NCI-H345 treated with DMSO at 0.1 percent for 48 hours (cell line): ENCODE results near the gene CLEC2A.

Experiments
- DNase-seq: peaks from one replicate; lab custom pipeline; 2025; ENCODE audit not compliant: unreplicated experiment; lab: John Stamatoyannopoulos, UW

Gene CLEC2A

DNA sequence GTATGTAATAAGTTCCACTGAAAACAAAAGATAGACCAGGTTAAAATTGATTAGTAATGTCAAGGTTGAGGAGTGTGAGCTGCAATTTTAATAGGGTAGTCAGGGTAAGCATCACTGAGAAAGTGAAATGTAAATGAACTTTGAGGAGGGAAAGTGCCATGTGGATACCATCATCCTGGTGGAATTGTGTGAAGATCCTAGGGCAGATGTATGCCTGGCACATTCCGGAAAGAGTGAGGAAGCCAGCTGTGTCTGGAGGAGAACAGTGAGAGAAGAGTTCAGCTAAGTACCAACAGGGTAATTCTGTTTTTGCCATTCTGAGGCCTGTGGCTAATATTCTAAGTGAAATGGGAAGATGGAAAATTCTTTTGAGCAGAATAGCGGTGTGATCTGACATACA lies 2.9 kb upstream of the CLEC2A start:
- DNase-seq: no peak

DNA sequence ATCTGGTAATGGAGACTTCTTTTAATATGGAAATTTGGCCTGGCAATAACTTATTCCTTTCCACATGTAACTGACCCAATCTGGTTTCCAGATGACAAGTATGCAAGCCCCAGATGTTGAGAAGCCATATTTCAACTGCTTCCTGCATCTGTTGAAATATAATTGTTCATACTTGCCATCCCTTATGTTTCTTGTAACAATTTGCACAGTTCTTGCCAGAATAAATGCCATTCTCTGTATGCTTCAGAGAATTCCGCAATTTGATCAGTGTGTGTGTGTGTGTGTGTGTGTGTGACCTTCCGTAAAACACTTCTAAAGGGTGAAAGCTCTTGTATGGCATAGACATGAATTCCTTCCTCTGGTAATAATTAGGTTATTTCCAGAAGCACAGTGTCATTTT lies 1.8 kb upstream of the CLEC2A start:
- DNase-seq: no peak

DNA sequence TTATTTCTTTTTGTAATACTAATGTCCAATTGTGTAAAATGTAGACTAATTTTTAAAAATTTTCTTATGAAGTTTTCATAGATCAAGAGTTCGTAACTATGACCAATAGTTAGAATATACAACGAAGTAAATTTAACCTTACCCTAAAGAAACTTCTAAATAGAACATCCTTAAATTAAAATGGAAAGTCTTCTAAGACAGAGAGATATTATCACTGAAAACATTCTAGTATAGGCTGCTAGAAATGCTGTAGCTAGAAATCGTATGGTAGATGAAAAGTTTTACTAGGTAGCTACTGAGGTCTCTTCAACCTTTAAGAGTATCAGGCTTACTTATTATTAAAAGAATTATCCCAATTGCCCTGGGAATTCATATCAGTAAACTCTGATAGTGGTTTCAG lies 925 bp downstream of the CLEC2A start:
- no peak for DNase-seq

DNA sequence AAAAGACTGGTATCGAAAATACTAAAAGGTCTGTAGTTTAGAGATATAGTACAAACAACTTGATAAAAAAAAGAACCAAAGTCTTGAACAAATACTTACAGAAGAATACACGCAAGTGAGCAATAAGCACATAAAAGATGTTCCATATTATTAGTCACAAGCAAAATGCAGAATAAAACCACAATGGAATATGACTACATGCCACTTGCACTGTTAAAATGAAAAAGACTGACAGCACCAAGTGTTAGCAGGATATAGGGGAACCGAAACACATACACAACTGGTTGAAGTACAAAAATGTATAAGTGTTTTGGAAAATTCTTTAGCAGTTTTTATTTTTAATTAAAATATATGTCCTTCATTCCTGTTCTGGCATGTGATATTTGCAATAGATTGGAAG lies 3.6 kb downstream of the CLEC2A start:
- no peak for DNase-seq

DNA sequence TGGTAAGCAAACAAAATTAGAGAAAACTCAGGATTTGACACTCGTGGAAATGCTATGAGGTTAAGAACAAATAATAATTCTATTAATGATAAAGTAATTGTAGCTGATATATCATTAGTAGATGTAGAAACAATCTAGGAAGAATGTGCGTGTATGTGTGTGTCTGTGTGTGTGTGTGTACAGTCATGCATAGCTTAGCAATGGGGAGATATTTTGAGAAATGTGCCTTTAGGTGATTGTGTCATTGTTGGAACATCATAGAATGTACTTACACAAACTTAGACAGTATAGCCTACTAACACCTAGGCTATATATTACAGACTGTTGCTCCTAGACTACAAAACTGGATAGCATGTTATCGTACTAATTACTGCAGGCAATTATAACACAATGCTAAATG lies 5.3 kb downstream of the CLEC2A start:
- no peak for DNase-seq

DNA sequence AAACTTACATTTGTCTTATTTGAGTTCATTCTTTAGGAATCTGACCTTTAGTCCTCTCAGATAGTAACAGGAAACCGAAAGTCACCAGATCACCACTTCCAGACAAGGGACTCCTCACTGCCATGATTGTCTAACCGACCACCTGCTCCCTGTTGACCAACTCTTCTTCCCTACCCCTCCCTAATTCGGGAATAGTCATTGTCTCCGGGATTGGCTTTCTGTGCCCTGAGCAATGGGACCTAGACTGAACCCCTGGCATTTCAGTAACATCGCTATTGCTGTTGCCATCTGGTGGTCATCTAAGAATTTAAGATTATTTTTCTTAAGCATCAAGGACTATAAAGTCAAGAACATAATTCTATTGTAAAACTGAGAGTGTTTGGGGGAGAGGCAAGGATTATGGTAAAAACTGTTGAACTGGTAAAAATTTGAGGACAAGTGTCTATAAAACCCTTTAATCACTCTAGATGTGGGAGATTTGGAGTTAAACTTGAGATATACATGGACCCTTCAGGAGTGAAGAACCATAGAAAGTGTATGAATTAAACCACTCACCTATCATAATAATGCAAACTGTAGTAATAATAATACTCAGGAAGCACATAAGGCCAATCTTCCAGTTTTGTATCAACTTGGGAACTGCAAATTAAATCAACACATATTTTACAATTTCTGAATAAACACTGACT lies 6.3 kb downstream of the CLEC2A start:
- DNase-seq: peak; percentile 2

DNA sequence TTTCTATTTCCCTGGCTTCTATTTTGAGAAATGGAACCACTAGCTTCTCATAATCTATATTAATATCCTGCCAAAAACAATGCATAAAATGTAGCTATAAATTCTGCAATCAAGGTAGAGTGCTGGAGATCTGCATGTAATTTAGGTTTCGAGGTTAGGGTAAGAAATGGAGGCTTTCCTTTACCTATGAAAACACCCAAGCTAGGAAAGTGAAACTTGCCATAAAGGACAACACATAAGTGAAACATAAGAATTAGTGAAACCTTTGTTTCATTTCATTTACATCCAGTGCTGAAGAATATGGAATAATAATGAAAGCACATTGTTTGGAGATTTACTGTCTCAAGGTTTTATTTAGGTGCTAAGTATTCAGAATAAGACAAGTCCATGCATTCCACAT lies 9.7 kb downstream of the CLEC2A start:
- DNase-seq: no peak

DNA sequence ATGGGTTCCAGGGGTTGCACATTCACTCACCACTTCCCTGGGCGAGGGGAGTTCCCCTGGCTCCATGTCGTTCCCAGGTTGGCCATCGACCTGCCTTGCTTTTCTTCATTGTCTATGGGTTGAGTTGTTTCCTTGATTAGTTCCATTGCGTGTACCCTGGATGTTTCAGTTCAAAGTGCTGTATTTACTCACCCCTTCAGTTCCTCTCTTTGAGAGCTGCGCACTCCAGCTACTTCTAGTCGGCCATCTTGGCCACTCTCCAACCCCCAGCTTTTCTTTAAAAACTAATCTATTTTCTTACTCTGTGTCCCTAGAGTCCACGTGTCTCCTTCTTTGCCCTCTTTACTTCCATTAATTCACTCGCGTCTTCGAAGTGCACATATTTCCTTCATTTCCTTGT lies 11.7 kb downstream of the CLEC2A start:
- DNase-seq: no peak

DNA sequence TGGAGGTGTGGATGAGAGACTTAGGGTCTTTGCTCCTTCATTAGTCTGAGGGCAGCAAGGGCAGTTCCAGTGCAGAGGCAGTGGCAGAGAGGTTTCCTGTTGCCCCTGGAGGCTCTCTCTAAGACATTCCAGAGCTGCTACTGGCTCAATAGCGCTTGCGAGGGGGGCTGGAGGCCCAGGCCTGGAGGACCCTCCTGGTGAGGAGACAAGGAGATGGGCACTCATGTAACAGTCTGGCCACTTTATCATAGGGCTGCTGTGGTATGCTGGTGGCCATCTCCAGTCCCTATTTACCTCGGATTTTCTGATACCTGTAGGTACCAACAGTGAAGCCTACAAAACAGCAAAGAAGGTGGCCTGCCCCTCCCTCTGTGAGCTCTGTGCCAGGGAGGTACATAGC lies 12.7 kb downstream of the CLEC2A start:
- no peak for DNase-seq

DNA sequence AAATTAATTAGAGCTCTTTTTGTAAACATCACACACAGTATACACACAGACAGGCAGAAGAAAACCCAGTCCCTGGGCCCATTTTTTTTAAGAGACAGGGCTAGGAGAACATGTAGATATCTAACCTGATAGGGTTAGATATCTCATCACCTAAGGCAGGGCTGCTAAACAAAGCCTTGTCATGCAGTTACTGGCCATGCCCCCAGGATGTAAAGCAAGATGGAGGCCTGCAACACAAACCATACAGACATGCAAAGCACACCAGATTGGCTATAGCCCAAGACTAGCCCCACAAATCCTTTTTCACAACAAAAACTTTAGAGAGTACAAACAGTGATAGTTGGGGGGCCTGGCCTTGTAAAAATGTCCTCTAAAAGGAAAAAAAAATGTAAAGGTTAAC lies 20.5 kb downstream of the CLEC2A start:
- no peak for DNase-seq

DNA sequence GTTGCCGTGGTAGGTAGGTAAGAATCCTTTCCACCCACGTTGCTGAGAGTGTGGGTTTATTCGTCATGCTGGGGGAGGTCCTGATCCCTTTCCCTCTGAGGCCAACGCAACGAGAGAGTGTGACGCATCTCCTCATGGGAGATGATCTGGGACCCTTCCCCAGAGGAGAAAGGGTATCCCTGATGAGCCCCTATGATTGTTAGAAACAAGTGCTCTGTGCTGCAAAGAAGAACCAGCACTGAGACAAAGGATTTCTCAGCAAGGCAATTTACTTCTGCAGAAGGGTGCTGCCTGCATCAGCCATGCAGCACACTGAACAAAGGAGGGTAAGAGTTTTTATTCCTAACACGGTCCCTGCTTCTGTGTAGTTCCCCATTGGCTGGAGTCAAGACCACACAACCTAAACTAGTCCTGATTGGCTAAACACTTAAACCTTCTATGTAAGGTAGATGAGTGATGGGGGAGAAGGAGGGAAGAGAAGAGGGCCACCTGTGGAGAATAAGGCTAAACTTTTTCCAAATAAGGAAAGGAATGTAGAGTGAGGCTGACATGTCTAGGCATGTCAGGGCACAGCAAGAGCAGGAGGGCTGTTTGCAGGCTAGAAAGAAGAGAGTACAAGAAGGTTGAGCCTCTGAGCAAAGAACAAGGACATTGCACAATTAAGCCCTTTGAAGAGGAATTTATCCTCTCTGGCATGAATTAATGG lies 21.3 kb downstream of the CLEC2A start:
- DNase-seq: no peak

DNA sequence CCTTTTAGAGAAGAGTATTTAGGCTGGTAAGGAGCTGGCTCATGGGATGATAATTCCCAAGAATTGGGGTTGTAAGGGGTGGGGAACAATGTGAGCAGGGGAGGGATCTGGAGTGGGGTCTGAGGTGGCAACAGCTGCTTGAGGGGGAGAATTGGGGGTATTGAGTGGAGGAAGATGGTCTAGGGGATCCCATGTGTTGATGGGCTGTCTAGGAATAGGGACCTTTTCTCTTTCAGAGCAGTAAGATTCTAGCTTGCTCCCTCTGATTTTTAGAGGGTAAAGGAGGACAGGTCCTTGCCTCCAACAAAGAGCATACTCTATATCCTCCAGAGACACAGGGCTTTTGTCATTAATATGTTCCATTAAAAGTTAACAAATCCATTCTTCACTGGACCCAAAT lies 22.4 kb downstream of the CLEC2A start:
- no peak for DNase-seq

DNA sequence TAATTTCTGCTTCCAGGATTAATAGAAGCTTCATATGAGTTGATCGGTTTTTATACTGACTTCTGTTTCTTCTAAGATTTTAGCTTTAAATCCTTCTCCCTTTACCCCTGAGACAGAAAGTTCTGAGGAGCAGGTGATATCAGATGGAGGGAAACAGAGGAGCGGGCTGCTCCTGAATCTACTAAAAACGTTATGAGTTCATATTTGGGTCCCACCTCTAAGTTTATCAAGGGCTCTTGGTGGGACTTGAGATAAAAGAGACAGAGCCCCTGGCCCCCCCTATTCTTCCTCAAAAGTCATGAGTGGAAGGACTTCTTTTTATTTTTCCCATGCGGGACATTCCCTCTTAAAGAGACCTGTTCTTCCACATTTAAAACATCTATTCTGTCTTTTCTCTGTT lies 23.8 kb downstream of the CLEC2A start:
- DNase-seq: no peak

DNA sequence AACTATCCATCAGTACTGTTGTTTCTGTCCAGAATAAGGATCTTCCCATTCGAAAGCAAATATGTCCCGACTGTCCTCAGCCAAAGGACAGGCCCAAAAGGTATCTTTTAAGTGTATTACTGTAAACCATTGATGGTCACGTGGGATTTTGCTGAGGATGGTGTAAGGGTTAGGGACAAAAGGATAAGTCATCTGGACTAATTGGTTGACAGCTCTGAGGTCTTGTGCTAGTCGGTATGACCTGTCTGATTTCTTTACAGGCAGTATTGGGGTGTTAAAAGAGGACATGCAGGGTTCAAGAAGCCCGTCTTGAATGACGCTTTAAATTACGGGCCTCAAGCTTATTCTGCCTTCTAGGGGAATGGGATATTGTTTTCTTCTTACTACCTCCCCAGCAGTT lies 24.4 kb downstream of the CLEC2A start:
- no peak for DNase-seq

DNA sequence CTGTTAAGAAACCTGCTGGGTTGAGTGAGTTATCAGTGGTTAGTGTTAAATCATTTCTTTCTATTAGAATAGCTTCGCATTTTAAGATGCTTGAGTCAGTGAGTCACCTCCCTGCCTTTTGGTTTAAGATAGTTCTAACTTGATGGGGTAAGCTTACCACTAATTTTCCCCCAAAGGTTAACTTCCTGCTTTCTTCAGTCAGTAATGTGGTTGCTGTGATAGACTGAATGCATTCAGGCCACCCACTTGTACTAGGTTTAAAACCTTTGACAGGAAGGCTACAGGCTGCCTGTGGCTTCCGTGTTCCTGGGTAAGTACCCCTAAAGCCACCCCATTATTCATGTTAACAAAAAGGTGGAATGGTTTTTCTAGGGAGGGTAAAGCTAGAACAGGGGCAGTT lies 25.3 kb downstream of the CLEC2A start:
- no peak for DNase-seq

DNA sequence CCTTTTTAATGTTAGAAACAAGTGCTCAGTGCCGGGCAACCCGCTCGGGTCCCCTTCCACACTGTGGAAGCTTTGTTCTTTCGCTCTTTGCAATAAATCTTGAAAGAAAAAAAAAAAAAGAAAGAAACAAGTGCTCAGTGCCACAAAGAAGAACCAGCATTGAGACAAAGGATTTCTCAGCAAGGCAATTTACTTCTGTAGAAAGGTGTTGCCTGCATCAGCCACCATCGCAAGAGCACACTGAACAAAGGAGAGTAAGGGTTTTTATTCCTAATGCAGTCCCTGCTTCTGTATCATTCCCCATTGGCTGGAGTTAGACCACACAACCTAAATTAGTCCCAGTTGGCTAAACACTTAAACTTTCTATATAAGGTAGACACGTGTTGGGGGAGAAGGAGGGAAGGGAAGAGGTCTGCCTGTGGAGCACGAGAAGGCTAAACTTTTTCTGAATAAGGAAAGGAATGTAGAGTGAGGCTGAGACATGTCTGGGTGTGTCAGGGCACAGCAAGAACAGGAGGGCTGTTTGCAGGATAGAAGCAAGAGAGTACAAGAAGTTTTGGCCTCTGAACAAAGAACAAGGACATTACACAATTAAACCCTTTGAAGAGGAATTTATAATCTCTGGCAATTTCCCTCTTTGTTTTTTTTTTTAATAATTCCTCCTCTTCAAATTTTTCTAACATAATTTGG lies 29.5 kb downstream of the CLEC2A start:
- DNase-seq: no peak

DNA sequence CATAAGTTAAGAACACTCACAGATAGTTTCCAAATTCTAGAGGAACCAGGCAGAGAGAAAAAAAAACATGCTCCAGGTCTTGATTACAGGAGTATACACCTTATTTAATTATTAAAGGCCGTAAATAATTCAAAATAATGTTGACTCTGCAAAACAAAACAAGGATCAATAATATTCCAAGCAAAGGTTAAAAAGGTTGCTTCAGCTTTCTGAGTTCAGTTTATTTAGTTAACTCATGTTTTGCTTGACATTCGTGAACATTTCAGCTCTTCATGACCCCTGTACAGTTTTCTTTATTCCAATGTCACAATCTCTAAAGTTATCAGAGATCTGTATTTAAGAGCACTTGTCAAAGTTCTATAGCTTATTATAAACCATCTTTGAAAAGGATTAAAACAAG lies 31.2 kb downstream of the CLEC2A start:
- DNase-seq: no peak

DNA sequence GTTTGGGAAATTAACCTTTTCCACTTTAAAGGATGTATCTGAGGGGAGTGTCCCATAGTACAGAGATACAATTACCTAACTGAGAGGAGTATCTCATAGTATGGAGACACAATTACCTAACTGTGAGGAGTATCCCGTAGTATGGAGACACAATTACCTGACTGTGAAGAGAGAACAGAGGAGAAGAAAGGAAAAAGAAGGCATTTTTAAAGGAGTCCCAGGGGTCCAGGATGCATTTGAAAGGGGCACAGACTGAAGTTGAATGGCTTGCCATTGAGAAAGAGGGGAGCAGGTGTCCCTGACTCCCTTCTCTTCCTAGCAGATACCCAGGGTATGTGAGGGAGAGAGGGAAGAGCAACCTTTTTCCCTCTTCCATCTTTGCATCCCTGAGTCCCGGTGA lies 33.0 kb downstream of the CLEC2A start:
- no peak for DNase-seq

DNA sequence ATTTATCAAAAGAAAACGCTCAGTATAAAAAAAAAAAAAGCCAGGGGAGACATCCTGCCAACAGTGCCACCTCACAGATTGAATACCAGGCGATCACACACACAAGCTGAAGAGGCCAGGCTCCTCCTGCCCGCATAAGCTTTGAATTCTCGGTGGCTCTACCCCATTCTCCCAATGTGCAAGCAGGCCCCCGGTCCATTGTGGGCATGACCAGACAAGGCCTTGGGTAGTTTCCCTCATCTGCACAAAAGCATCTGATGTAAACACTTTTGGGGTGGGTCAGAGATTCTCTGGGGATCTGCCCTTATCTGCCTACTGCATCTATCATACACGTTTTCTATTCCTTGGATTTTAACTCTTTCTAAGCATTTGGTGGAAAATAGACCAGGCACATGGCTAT lies 34.6 kb downstream of the CLEC2A start:
- DNase-seq: no peak

DNA sequence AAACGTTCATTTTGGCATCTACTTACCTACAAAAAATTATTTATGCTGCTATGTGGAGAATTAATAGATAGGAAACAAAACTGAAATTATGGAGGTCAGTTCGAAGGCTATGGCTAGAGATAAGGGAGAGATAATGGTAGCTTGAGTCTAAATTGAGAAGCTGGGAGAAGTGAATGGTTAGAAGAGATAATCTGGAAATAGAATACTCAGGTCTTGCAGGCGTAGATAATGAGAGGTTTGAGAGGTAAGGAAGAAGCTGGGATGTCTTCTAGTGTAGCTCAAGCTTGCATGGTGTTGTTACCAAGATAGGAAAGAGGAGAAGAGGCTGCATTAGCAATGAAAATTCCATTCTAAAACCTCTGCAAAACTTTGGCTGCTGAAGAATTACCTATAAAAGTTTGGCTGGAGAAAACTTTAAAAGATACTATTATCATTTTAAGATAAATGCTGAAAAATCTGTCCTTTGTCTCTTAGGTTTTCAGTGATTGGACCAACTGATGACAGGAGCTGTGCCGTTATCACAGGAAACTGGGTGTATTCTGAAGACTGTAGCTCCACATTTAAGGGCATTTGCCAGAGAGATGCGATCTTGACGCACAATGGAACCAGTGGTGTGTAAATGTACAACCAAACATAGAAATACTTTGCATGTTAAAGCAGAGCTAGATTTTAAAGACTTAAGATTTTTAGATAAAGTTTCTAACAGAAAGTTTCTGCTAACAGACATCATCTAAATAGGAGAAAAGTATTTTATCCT lies 36.8 kb downstream of the CLEC2A start:
- DNase-seq: no peak

DNA sequence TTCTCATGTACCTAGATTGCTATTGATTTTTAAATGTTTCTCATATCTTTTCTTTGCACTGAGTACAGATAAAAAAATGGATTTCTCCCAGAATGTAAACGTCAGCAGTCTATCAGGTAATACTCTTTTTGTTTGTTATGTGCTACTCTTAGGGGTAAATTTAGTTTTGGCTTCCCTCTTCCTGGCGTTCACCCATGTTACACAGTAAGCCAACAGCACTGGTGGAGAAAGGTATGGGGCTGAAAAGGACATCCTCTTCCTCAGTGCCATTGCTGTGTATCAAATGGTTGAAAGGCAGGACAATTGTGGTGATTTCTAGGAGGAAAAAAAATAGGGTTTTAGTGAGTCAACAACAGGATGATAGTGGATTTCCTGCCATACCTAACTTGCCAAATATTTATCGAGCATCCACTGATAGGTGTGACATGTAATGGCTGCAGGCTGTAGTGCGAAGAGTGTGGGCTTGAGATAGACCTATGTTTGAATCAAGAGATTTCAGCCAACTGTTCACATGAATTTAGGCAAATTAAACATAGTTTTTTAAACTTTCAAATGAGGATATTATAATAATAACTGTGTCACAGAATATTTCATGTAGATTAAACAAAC lies 43.4 kb downstream of the CLEC2A start:
- no peak for DNase-seq
